ENCODE results near the gene DHX16.

DHX16 gene

DNA sequence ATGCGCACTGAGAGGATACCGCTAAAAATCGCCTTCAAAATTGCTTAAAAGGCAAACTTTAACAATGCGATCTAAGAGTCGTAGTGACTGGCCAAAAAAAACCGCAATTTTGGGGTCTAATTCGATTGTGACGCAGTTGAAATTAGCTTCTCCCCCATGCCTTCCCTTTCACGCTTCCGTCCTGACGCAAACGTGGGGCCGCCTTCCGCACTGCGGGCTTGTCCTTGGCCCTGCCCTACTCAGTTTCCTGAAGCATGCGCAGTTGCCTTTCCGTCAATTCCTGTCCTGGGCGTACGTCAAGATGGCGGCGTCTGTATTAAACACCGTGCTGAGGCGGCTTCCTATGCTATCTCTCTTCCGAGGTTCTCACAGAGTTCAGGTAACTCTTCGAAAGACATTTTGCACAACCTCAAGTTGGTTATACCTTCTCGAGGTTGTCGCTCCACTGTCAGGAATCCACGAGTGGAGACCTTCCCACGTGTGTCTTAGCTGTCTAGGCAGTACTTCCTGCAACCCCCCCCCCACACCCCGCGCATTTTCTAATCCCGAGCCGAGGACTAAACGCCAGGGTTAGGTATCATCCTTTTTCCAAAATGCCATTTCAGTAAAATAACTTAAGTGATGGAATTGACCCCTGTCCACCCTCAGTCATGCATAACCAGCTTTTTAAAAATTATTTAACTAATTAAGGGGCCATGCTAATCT, 55.1 kb downstream of the DHX16 start, which contains the start of gene MRPS18B:
TSS of gene MRPS18B (plus strand) at position 276 of the 705 bp plus-strand sequence. CDS start at position 302, 26 bp downstream.
- Mint-ChIP-seq H3K9me3 (no peaks in the 10 kb centered on the region), H3K27me3 (peaks cover 5% of the 10 kb centered on the region), H3K4me1 (peaks cover 40% of the 10 kb centered on the region), H3K27ac (peak within 1 kb of the TSS; percentile 99), H3K4me3 (peak within 1 kb of the TSS; percentile 93), H3K36me3 (peaks cover 61% of the 10 kb centered on the region)
- peak; percentile 99 for DNase-seq
- CTCF ChIA-PET = interaction anchor here (0.6 to 1.4 kb wide), 8 partner anchors 23 to 261 kb away, joined by 3 to 11 read pairs (median 3); partner anchors contain the start of gene MDC1

DNA sequence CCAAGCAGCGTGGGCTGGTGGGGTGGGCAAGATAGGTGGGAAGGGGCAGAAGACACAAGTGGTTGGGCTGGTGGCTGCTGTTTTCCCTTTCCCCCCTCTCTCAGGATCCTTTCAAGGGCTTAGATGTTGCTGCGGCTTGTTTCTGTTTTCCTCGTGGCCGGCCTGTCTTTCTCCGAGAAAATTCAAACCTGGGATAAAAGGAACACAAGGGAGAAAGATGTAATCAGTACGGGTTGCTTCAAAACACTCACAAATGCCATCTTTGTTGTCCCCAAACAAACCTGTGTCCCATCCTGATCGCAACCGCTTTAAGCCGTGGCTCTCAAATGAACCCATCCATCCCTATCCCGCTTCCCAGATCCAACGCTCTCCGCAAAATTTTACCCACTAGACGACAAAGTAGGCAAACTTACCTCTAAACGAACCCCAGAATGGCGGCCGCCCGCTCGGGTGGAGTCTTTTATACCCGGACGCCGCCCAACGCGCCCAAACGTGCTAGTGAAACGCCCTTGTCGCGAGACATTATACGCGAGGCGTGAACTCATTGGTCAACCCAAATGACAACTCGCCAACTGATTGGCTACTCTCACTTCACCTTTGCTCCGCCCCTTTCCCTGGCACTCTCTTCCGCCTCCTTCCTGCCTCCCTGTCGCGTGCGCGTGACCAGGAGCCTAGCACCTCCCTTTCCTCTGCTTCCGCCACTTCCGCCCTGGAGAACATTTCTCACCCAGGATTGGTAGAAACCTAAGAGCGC, 55.8 kb downstream of the DHX16 start, which contains the start of gene PPP1R10:
TSS of gene PPP1R10 (minus strand) at position 433 of the 754 bp plus-strand sequence. CDS start 7,299 bp downstream, outside the sequence.
- CTCF ChIA-PET = interaction anchor here (1.1 to 1.2 kb wide), 2 partner anchors 23 to 100 kb away, joined by 3 read pairs; partner anchors contain the start of gene MDC1
- Mint-ChIP-seq H3K4me1 (peaks cover 43% of the 10 kb centered on the region), H3K4me3 (peak within 1 kb of the TSS; percentile 93), H3K9me3 (no peaks in the 10 kb centered on the region), H3K36me3 (peaks cover 62% of the 10 kb centered on the region), H3K27ac (peak within 1 kb of the TSS; percentile 99), H3K27me3 (peaks cover 5% of the 10 kb centered on the region)
- peak; percentile 99 for DNase-seq

DNA sequence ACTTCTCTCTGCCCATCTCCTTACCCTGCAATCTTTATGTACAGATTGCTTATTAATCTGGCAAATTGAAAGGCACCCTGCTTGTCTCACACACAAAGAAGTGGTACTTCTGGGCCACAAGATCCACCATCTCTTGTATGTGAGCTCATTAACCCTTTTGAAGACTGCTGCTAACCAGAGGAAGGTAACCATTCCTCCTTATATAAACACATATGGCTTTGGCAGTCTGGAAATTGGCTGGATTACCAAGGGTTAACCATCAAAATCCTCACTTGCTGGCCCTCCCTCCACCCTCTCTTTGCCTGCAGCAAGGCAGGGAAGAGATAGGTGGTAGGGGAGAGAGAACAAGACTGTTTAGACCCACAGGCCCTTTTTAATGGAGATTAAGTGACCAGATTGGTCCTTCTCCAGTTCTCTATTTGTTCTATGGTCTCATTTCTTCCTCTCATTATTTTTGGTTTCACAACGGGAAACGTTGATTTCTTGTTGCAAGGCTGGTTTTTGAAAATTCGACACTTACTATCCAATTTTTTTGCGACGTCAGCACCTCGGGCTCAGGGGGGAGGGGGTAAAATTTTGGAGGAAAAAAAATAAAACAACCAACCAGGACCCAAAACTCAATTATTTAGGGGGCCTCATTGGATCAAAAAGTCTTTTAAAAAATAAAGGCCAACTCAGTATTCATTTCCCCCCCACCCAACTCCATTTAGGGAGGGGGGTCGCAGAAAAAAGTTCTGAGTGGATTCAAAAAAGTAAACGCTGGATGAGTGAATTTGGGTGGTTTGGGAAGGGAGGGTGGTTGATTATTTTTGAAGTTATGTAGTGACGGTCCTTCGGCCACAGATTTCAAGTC, 56.6 kb downstream of the DHX16 start:
- CTCF ChIA-PET = interaction anchor here (1.8 kb wide), 1 partner anchor 69 kb away, joined by 6 read pairs; no protein-coding TSS in a partner anchor
- no peaks in the 10 kb centered on the region for H3K9me3 Mint-ChIP-seq
- peak overlapping the region; percentile 93 for H3K4me3 Mint-ChIP-seq
- peak overlapping the region; percentile 99 for H3K27ac Mint-ChIP-seq
- DNase-seq = peak; percentile 48
- H3K27me3 Mint-ChIP-seq = peaks cover 5% of the 10 kb centered on the region
- H3K4me1 Mint-ChIP-seq = peaks cover 51% of the 10 kb centered on the region
- H3K36me3 Mint-ChIP-seq = peaks cover 67% of the 10 kb centered on the region

DNA sequence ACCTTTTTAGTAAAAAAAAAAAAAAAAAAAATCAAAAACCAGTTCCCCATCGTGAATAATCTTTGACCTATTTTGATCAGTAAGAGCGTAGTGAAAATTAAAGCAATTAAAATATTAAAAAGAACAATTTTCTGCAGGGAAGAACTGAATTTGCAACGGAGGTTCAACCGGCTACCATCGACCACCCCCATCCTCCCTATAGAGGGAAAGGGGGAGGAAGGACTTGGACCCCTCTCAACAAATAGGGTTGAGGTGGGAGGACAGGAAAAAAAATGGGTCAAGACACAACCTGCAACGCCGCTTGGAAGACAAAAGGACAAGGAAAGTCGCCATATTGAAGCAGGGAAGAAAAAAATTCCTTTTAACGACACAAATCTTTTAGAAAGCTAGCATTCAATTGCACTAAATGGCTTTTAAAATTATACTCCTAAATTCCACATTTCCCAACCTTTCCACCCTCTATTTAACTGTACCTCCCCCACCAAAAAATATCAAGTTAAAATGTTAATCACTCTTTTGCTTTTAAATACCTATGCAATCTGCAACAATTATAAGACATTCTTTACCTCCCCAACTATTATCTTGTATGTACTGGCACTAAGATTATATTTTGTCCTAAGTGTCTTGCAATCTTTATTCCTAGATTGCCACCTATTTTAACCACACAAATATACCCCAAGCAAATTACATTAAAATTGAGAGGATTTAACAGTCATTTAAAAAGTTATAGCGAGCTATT, 57.4 kb downstream of the DHX16 start:
- H3K4me3 Mint-ChIP-seq = peak overlapping the region; percentile 93
- peak overlapping the region; percentile 99 for H3K27ac Mint-ChIP-seq
- peaks cover 70% of the 10 kb centered on the region for H3K36me3 Mint-ChIP-seq
- H3K4me1 Mint-ChIP-seq = peaks cover 56% of the 10 kb centered on the region
- CTCF ChIA-PET = interaction anchor here (0.9 to 3.6 kb wide), 4 partner anchors 18 to 115 kb away, joined by 3 to 21 read pairs (median 12); partner anchors contain the start of gene TUBB
- H3K9me3 Mint-ChIP-seq = no peaks in the 10 kb centered on the region
- peaks cover 5% of the 10 kb centered on the region for H3K27me3 Mint-ChIP-seq
- DNase-seq = peak; percentile 50

DNA sequence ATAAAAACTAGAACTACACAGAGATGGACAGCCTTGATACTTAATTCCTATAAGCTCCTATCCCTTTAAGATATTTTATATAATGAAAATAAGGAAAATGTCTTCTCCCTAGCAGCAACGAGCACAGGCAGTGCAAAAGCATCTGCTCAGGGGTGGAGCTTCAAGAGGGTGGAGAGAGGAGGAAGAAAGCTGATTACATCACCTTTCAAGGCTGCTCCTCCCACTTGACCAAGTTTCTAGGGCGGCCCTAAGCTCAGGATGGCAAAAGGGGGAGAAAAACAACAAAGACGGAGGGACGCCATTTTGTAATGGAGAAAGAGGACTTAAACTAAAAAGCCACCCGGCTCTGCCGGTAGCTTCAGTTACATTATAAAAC, 58.0 kb downstream of the DHX16 start:
- no peaks in the 10 kb centered on the region for H3K9me3 Mint-ChIP-seq
- H3K36me3 Mint-ChIP-seq = peaks cover 76% of the 10 kb centered on the region
- peaks cover 61% of the 10 kb centered on the region for H3K4me1 Mint-ChIP-seq
- peaks cover 5% of the 10 kb centered on the region for H3K27me3 Mint-ChIP-seq
- peak overlapping the region; percentile 93 for H3K4me3 Mint-ChIP-seq
- CTCF ChIA-PET = interaction anchor here (0.9 to 3.6 kb wide), 5 partner anchors 17 to 128 kb away, joined by 3 to 21 read pairs (median 6); partner anchors contain the start of gene TUBB
- peak; percentile 91 for DNase-seq
- H3K27ac Mint-ChIP-seq = peak overlapping the region; percentile 99

DNA sequence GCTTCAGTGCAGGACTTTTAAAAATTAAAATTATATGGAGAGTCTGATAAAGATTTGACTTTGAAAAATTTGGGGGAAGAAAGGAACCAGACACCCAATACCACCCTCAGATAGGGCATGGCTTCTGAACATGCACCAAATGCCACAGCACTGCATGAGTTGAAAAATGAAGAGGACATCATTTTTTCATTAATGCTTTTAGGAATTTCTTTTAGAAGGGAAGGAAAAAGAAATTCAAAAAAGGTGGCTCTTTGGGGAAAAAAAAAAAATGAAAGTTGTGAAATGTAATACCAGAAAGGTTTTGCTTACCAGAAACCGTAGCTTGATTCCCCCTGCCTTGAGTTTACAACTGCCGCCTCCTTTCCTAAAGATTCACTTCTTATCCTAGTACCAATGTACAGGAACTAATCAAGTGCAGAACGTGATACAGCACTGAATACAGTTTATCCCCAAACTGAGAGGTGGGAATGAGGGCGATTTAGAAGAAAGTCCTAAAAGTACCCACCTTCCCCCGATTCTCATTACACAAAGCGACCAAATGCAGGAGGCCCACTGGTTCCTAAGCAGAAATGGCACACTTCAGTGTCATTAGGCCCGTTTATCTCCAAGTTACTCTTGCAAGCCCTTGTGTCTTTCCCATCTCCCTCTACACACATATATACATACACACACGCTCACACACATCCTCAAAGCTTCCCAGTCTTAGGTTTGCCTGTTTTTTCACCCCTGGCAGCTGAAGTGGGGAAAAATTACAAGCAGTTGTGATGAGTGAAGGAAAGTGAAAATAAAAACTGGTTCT, 58.6 kb downstream of the DHX16 start:
- Mint-ChIP-seq H3K9me3 (no peaks in the 10 kb centered on the region), H3K4me1 (peaks cover 61% of the 10 kb centered on the region), H3K27me3 (peaks cover 5% of the 10 kb centered on the region), H3K36me3 (peaks cover 76% of the 10 kb centered on the region), H3K4me3 (peak overlapping the region; percentile 93), H3K27ac (peak overlapping the region; percentile 99)
- CTCF ChIA-PET = interaction anchor here (0.8 to 3.6 kb wide), 10 partner anchors 13 to 132 kb away, joined by 3 to 21 read pairs (median 6); partner anchors contain the start of gene TUBB
- no peak for DNase-seq

DNA sequence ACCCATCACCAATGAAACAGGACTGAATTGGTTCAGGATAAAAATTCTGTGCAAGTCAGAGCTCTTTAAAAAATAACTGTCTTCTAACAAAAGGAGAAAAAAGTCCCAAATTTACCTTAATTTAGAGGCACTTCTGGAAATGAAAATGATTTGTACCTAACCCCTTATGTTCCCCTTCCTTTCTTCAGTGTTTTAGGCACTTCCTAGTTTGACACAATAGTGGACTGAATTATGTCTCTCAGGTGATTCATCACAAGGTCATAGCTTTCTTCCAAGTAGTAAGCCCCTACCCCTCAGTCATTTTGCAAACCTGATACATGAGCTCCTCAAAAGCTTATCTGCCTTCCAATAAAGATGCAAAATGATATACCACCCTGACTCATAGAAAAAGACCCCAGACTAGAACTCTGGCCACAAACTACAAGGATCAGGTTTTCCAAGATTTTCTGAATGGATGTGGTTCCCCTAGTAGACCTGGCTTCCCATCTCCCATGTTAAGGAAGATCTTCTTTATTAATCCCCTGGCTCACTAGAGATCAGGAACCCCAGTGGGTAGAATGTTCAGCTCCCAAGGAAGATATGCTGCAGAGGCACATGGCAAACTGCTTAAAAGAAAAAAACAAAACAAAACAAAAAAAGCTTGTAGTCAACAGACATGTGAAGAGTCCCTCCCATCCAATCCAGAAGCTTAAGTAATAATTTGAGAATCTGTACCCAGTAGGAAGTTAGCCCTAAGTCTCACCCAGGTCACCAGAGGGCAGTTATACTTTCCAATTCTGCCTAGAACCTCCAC, 59.4 kb downstream of the DHX16 start:
- Mint-ChIP-seq H3K27me3 (peaks cover 5% of the 10 kb centered on the region), H3K36me3 (peaks cover 80% of the 10 kb centered on the region), H3K4me1 (peaks cover 61% of the 10 kb centered on the region), H3K27ac (peak overlapping the region; percentile 99), H3K9me3 (no peaks in the 10 kb centered on the region), H3K4me3 (peak overlapping the region; percentile 93)
- no peak for DNase-seq
- CTCF ChIA-PET = interaction anchor here (0.6 to 3.6 kb wide), 16 partner anchors 12 to 882 kb away, joined by 3 to 21 read pairs (median 4); partner anchors contain the start of genes ABCF1, ATAT1, DHX16 and PRR3

DNA sequence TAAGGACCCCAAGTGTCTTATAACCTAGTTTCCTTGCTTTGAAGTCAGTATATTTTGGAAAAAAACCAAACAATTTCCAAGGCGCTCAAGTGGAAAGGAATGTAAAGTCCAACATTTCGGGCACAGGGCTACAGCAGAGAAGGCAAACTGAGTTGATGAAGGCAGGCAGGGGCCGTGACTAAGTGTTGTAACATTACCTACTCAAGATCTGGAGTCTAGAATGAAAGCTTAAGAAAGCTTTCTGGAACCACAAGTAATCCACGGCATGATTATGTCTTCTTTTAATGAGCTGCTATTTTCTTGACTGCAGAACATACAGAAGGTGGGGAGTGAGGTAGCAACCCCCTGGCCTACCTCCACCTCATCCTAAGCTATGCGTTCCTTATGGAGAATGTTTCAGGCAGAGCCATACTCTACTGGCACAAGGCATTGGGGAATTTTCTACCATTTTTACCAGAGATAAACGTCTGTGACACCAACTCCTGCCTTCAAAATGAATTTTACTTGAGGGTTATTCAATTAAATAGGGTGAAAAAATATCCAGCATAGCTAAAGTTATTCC, 60.0 kb downstream of the DHX16 start:
- H3K4me1 Mint-ChIP-seq = peaks cover 61% of the 10 kb centered on the region
- peaks cover 5% of the 10 kb centered on the region for H3K27me3 Mint-ChIP-seq
- H3K27ac Mint-ChIP-seq = peak overlapping the region; percentile 47
- no peak for DNase-seq
- H3K36me3 Mint-ChIP-seq = peaks cover 85% of the 10 kb centered on the region
- no peak overlapping the region for H3K4me3 Mint-ChIP-seq
- H3K9me3 Mint-ChIP-seq = no peaks in the 10 kb centered on the region
- CTCF ChIA-PET = interaction anchor here (0.6 to 3.6 kb wide), 13 partner anchors 14 to 883 kb away, joined by 3 to 21 read pairs (median 5); partner anchors contain the start of genes ABCF1, ATAT1, DHX16 and PRR3

DNA sequence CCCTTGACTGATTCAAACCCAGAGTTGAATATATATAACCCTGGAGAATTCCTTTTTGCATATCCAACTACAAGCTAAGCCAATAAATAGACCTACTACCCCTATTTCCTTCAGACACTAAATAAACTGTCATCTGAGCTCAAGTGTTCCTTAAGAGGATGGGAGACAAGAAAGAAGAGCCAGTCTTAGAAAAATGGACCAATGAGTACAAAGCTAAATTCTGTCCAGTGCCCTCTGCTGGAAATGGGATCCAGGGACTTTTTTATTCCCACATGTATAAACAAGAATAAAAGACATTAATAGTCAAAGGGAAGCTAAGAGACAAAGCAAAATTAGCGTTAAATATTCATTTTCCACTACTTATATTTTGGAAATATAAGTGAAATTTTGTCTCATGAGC, 60.6 kb downstream of the DHX16 start:
- H3K27me3 Mint-ChIP-seq = peaks cover 5% of the 10 kb centered on the region
- H3K36me3 Mint-ChIP-seq = peaks cover 90% of the 10 kb centered on the region
- peaks cover 65% of the 10 kb centered on the region for H3K4me1 Mint-ChIP-seq
- no peak overlapping the region for H3K27ac Mint-ChIP-seq
- DNase-seq = no peak
- H3K4me3 Mint-ChIP-seq = no peak overlapping the region
- CTCF ChIA-PET = interaction anchor here (0.8 to 3.6 kb wide), 8 partner anchors 14 to 130 kb away, joined by 3 to 21 read pairs (median 6); partner anchors contain the start of genes ABCF1, ATAT1 and DHX16
- no peaks in the 10 kb centered on the region for H3K9me3 Mint-ChIP-seq

DNA sequence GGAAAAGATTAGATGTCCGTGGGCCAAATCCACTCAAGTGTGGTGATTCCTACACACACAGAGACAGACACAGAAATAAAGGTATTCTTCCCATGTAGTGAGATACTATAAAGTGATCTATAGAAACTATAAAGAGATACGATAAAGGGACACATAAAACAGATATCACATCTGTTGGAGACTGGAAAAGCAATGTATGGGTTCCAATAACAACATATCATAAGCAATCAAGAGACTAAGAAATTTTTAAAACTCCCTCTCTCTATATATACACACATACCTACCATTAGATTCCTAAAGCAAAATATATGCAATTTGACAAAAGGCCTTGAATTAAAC, 61.0 kb downstream of the DHX16 start:
- Mint-ChIP-seq H3K4me3 (no peak overlapping the region), H3K36me3 (peaks cover 88% of the 10 kb centered on the region), H3K27me3 (peaks cover under 1% of the 10 kb centered on the region), H3K4me1 (peaks cover 66% of the 10 kb centered on the region), H3K9me3 (no peaks in the 10 kb centered on the region), H3K27ac (peak overlapping the region; percentile 49)
- no peak for DNase-seq
- CTCF ChIA-PET = interaction anchor here (1.6 to 3.6 kb wide), 4 partner anchors 14 to 128 kb away, joined by 4 to 21 read pairs (median 12); partner anchors contain the start of gene ATAT1

DNA sequence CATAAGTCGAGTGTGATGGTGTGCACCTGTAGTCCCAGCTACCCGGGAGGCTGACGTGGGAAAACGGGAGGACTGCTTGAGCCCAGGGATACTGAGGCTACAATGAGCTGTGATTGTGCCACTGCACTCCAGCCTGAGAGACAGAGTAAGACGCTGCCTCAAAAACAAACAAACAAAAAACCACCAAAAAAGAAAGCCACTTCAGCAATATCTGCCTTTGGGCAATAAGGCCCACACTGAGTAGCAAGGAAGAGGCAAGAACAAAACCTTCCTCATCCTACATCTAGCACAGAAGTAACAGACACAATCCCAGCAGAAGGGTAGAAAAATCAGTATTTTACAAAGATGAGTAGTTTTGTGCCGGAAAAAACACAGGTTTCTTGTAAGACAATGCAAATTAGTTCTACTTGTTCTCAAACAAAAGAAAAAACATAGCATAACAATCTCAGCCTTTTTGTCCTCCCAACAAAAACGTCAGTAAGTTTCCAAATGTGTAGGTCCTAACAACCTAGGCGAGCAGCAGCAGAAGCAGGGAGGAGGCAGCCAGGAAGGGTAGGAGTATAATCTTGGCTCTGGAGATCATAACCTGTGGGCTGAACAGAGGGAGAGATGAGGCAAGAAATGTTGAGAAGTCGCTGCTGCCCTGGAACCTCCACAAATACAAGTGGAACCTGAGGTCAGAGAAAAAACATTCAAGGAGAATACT, 61.5 kb downstream of the DHX16 start:
- peaks cover 88% of the 10 kb centered on the region for H3K36me3 Mint-ChIP-seq
- H3K27ac Mint-ChIP-seq = peak overlapping the region; percentile 49
- peaks cover 69% of the 10 kb centered on the region for H3K4me1 Mint-ChIP-seq
- no peak for DNase-seq
- no peaks in the 10 kb centered on the region for H3K27me3 Mint-ChIP-seq
- no peak overlapping the region for H3K4me3 Mint-ChIP-seq
- no peaks in the 10 kb centered on the region for H3K9me3 Mint-ChIP-seq
- CTCF ChIA-PET = interaction anchor here (1.1 to 3.6 kb wide), 4 partner anchors 14 to 119 kb away, joined by 3 to 21 read pairs (median 16); no protein-coding TSS in a partner anchor

All from activated naive CD4-positive, alpha-beta T cell treated with anti-CD3 and anti-CD28 coated beads, Interleukin-2, amount 10 ng/mL, durations not matched to agents 7 days and 5 days (primary cell).